SK-N-SH (cell line): ENCODE measurements around the gene PHLDA3. TPM values are rescaled to one million over a fixed set of nuclear protein-coding genes. Genes with fewer than 3 reads are reported as not detected.
A peak's percentile ranks its signal among the peaks of the same experiment; 100 is the strongest.

Source experiments
- ELF1 ChIP-seq: IDR thresholded peaks from 2 replicates; pipeline ENCODE4 v1.4.0; 2012
- EZH2phosphoT487 ChIP-seq: fragments of 200-600 bp; sonication (generic); IDR thresholded peaks from 2 replicates; pipeline ENCODE4 v1.6.1; 2017; ENCODE audit warnings: low read depth, mixed run types, mild to moderate bottlenecking, antibody characterized with exemption, moderate library complexity, borderline replicate concordance
- FOXJ3 ChIP-seq: sonication (generic); formaldehyde crosslinking; IDR thresholded peaks from 2 replicates; pipeline ENCODE4 v1.5.1; 2020; ENCODE audit warnings: mild to moderate bottlenecking, missing genetic modification reagents
- GABPA ChIP-seq: IDR thresholded peaks from 2 replicates; pipeline ENCODE4 v1.4.0; 2012; ENCODE audit warnings: low read depth, mild to moderate bottlenecking
- GATA2 ChIP-seq: sonication (generic); formaldehyde crosslinking; IDR thresholded peaks from 2 replicates; pipeline ENCODE4 v1.5.0; 2020; ENCODE audit warnings: mild to moderate bottlenecking, missing genetic modification reagents
- NRF1 ChIP-seq: IDR thresholded peaks from 2 replicates; pipeline ENCODE4 v1.6.1; 2012; ENCODE audit warnings: low read depth, mild to moderate bottlenecking, low read length
- POLR2AphosphoS5 ChIP-seq: IDR thresholded peaks from 2 replicates; pipeline ENCODE4 v1.6.1; 2012; ENCODE audit warnings: low read depth, low read length
- RXRA ChIP-seq: IDR thresholded peaks from 2 replicates; pipeline ENCODE4 v1.4.0; 2012; ENCODE audit warnings: low read depth, mild to moderate bottlenecking, borderline replicate concordance
- SMC3 ChIP-seq: IDR thresholded peaks from 2 replicates; pipeline ENCODE4 v1.6.1; 2012; ENCODE audit warnings: low read depth, low read length, improper control_type of control experiment
- TEAD4 ChIP-seq: IDR thresholded peaks from 2 replicates; pipeline ENCODE4 v1.4.0; 2012; ENCODE audit warnings: mild to moderate bottlenecking, borderline replicate concordance; ENCODE audit not compliant: insufficient read depth
- polyA plus RNA-seq, 3 experiments: library from polyadenylated mRNA; depleted of rRNA; stranded (reverse); fragments of >200 nt; gene quantifications; 2 replicates each; pipeline ENCODE4 v1.2.3, GENCODE V29; 2012
- TF ChIP-seq, protein P1 (sequence below): fragments of 150-350 bp; IDR thresholded peaks from 2 replicates; pipeline ENCODE4 v1.6.1; 2016; ENCODE audit warnings: mild to moderate bottlenecking, low read depth, low read length
- TF ChIP-seq, protein P2 (sequence below): IDR thresholded peaks from 2 replicates; pipeline ENCODE4 v1.6.1; 2012; ENCODE audit warnings: mild to moderate bottlenecking, low read depth, low read length, moderate library complexity
- TF ChIP-seq, protein P3 (sequence below): IDR thresholded peaks from 2 replicates; pipeline ENCODE4 v1.4.0; 2012; ENCODE audit warnings: low read depth, borderline replicate concordance

The PHLDA3 gene
- polyA plus RNA-seq, 1 of the 3 experiments (the other 2 are of a cell fraction), result 105 TPM

DNA sequence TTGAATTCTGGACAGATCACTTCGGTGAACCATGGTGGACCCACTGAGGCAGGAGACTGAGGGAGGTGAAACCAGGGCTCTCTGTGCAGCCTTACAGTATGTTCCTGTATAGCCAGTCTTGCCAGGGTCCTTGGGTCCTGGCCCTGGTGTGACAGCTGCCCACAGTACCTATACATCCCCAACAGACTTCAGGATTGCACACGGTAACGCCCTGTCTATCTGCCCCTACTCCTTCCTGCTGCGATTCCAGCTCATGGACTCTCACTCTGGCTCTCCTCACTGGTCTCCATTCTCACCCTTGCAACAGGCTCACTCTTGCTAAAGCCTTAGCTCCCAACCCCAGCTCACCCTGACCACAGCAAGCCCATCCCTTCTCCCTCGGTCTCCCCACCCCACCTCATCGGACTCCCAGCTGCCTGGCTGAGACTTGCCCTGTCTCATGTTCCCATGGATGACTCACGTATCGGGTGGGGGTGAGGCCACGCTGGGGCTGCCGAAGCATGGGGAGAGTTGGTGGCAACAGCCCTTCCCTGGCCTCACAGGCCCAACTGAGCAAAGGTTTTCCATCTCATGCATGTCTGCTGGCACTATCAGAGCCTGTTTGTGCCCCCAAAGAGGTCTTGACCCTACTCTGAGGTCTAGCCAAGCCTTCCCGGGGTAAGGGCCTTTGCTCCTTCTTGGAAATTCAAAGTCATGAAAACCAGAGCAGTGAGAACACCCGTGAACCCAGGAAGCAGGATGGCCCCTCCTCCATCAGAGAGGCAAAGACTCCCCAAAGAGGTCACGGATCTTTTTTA is 7.1 kb downstream of the PHLDA3 start (continued):
- TF ChIP-seq POLR2AphosphoS5 (peak; percentile 90), SMC3 (no peak), ELF1 (no peak), FOXJ3 (CRISPR knock-in tag) (no peak), NRF1 (no peak), EZH2phosphoT487 (no peak), GABPA (no peak), RXRA (peak; percentile 70; the same call in 1 of the 2 replicates), GATA2 (CRISPR knock-in tag) (no peak), TEAD4 (no peak)
- TF ChIP-seq, protein P1, sequence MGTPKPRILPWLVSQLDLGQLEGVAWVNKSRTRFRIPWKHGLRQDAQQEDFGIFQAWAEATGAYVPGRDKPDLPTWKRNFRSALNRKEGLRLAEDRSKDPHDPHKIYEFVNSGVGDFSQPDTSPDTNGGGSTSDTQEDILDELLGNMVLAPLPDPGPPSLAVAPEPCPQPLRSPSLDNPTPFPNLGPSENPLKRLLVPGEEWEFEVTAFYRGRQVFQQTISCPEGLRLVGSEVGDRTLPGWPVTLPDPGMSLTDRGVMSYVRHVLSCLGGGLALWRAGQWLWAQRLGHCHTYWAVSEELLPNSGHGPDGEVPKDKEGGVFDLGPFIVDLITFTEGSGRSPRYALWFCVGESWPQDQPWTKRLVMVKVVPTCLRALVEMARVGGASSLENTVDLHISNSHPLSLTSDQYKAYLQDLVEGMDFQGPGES, result no peak
- TF ChIP-seq, protein P2, sequence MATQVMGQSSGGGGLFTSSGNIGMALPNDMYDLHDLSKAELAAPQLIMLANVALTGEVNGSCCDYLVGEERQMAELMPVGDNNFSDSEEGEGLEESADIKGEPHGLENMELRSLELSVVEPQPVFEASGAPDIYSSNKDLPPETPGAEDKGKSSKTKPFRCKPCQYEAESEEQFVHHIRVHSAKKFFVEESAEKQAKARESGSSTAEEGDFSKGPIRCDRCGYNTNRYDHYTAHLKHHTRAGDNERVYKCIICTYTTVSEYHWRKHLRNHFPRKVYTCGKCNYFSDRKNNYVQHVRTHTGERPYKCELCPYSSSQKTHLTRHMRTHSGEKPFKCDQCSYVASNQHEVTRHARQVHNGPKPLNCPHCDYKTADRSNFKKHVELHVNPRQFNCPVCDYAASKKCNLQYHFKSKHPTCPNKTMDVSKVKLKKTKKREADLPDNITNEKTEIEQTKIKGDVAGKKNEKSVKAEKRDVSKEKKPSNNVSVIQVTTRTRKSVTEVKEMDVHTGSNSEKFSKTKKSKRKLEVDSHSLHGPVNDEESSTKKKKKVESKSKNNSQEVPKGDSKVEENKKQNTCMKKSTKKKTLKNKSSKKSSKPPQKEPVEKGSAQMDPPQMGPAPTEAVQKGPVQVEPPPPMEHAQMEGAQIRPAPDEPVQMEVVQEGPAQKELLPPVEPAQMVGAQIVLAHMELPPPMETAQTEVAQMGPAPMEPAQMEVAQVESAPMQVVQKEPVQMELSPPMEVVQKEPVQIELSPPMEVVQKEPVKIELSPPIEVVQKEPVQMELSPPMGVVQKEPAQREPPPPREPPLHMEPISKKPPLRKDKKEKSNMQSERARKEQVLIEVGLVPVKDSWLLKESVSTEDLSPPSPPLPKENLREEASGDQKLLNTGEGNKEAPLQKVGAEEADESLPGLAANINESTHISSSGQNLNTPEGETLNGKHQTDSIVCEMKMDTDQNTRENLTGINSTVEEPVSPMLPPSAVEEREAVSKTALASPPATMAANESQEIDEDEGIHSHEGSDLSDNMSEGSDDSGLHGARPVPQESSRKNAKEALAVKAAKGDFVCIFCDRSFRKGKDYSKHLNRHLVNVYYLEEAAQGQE, result peak; percentile 38; the same call in 1 of the 2 replicates
- TF ChIP-seq, protein P3, sequence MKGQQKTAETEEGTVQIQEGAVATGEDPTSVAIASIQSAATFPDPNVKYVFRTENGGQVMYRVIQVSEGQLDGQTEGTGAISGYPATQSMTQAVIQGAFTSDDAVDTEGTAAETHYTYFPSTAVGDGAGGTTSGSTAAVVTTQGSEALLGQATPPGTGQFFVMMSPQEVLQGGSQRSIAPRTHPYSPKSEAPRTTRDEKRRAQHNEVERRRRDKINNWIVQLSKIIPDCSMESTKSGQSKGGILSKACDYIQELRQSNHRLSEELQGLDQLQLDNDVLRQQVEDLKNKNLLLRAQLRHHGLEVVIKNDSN, result no peak
